ENCODE results near the gene AMBRA1.

The AMBRA1 gene

GRCh38 chr11:46456269-46457001 lies 137.4 kb downstream of the AMBRA1 start:
- DNase-seq (ENCODE audit: extremely low read depth, low read depth), result no peak
- TF ChIP-seq, protein P1, sequence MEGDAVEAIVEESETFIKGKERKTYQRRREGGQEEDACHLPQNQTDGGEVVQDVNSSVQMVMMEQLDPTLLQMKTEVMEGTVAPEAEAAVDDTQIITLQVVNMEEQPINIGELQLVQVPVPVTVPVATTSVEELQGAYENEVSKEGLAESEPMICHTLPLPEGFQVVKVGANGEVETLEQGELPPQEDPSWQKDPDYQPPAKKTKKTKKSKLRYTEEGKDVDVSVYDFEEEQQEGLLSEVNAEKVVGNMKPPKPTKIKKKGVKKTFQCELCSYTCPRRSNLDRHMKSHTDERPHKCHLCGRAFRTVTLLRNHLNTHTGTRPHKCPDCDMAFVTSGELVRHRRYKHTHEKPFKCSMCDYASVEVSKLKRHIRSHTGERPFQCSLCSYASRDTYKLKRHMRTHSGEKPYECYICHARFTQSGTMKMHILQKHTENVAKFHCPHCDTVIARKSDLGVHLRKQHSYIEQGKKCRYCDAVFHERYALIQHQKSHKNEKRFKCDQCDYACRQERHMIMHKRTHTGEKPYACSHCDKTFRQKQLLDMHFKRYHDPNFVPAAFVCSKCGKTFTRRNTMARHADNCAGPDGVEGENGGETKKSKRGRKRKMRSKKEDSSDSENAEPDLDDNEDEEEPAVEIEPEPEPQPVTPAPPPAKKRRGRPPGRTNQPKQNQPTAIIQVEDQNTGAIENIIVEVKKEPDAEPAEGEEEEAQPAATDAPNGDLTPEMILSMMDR (IDR thresholded peaks at IDR 0.05; ENCODE audit: low read depth, low read length), result no peak

- no peak for DNase-seq (ENCODE audit: extremely low read depth, low read depth)
Measured at GRCh38 chr11:46455834-46456233, 138.0 kb downstream of the AMBRA1 start.

DNA sequence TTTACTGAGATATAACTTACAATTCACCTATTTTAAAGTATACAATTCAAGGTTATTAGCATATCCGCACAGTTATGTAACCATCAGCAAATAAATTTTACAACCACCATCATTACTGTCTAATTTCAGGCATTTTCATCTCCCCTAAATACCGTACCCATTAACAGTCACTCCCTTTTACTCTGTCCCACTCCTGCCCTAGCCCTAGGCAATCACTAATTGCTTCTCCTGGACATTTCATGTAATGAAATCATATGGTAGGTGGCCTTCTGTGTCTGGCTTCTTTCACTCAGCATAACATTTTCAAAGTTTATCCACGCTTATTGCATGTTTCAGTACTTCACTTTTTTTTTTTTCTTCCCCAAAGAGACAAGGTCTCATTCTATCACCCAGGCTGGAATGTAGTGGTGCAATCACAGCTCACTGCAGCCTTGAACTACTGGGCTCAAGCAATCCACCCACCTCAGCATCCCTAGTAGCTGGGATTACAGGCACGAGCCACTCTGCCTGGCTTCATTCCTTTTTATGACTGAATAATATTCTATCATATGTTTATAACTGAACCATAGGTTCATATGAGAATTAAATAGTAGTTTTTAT lies 140.8 kb downstream of the AMBRA1 start:
- no peak for DNase-seq (ENCODE audit: extremely low read depth, low read depth)
- TF ChIP-seq, protein P1 (IDR thresholded peaks at IDR 0.05; ENCODE audit: low read depth, low read length), result no peak

More at GRCh38 chr11:46455834-46456233, 138.0 kb downstream of the AMBRA1 start:
- TF ChIP-seq, protein P1 (IDR thresholded peaks at IDR 0.05; ENCODE audit: low read depth, low read length), result no peak

- DNase-seq (ENCODE audit: extremely low read depth, low read depth), result no peak
Measured at GRCh38 chr11:46451759-46452158, 142.1 kb downstream of the AMBRA1 start.

GRCh38 chr11:46450846-46451477 lies 142.9 kb downstream of the AMBRA1 start:
- no peak for DNase-seq (ENCODE audit: extremely low read depth, low read depth)
- TF ChIP-seq, protein P1 (IDR thresholded peaks at IDR 0.05; ENCODE audit: low read depth, low read length), result no peak

More at GRCh38 chr11:46451759-46452158, 142.1 kb downstream of the AMBRA1 start:
- TF ChIP-seq, protein P1 (IDR thresholded peaks at IDR 0.05; ENCODE audit: low read depth, low read length), result no peak

- DNase-seq (ENCODE audit: extremely low read depth, low read depth), result no peak
- TF ChIP-seq, protein P1 (IDR thresholded peaks at IDR 0.05; ENCODE audit: low read depth, low read length), result no peak
Measured at GRCh38 chr11:46447544-46447943, 146.3 kb downstream of the AMBRA1 start.

All from AG09319 (cell line).